Measurements from ENCODE around the gene ANAPC2.

Gene ANAPC2

DNA sequence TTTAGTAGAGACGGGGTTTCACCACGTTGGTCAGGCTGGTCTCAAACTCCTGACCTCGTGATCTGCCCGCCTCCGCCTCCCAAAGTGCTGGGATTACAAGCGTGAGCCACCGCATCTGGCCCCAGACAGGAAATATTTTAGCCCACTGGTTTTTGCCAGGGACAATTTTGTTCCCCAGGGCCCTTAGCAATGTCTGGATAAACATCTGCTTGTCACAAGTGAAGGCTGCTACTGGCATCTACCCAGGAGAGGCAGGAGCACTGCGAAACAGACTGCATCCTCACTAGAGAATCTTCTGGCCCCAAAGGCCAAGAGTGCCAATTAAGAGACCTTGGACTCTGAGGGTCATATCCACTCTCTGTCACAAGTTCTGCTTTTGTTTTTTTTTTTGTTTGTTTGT lies 14.6 kb upstream of the ANAPC2 start:
- H3K79me2 ChIP-seq (ENCODE audit: low read length): peaks cover 60% of the 10 kb centered on the region
- TF ChIP-seq, protein P1, sequence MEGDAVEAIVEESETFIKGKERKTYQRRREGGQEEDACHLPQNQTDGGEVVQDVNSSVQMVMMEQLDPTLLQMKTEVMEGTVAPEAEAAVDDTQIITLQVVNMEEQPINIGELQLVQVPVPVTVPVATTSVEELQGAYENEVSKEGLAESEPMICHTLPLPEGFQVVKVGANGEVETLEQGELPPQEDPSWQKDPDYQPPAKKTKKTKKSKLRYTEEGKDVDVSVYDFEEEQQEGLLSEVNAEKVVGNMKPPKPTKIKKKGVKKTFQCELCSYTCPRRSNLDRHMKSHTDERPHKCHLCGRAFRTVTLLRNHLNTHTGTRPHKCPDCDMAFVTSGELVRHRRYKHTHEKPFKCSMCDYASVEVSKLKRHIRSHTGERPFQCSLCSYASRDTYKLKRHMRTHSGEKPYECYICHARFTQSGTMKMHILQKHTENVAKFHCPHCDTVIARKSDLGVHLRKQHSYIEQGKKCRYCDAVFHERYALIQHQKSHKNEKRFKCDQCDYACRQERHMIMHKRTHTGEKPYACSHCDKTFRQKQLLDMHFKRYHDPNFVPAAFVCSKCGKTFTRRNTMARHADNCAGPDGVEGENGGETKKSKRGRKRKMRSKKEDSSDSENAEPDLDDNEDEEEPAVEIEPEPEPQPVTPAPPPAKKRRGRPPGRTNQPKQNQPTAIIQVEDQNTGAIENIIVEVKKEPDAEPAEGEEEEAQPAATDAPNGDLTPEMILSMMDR (IDR thresholded peaks at IDR 0.05; ENCODE audit: low read depth, low read length): no peak
- no peak for TF ChIP-seq EZH2phosphoT487 (IDR thresholded peaks at IDR 0.05; ENCODE audit: low read depth)

DNA sequence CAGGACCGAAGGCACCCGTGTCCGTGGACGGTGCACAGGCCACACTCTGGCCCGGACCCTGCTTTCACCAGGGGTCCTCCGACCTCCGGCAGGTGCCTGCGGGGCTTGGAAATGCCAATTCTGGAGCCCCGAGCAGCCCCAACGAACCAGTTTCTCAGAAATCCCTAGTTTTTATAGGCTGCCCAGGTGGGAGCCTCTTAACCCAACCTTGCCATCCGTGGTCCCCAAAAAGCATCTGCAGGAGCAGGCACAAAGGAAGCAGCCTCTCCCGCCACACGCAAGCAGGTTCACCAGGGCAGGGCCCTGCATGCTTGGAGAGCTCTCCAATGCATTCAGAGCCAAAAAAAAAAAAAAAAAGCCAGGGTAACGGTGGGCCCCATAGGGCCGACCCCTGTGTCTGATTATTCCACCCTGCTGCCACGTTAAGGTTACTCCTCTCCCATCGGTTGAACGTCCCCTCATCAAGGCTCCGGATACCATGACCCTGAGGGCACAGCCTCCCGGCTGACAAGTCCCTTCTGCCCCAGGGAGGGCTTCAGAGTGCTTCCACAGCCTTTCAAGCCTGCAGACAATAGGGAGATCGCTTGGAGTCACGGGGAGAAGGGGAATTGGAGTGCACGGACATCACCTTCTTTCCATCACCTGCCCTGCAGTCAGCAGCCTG lies 13.0 kb upstream of the ANAPC2 start:
- Histone ChIP-seq H3K4me1 (ENCODE audit: low read length) (peaks cover 29% of the 10 kb centered on the region), H2AFZ (ENCODE audit: low read depth, low read length) (no peak overlapping the region), H4K20me1 (ENCODE audit: insufficient read depth, low read length) (no peaks in the 10 kb centered on the region; the same call in 1 of the 2 replicates), H3K4me3 (ENCODE audit: low read length) (peak overlapping the region; percentile 84), H3K9ac (ENCODE audit: low read length) (peak overlapping the region; percentile 76), H3K4me2 (ENCODE audit: low read length) (peak overlapping the region; percentile 91), H3K79me2 (ENCODE audit: low read length) (peaks cover 49% of the 10 kb centered on the region), H3K9me3 (ENCODE audit: insufficient read depth, low read length) (no peaks in the 10 kb centered on the region), H3K27ac (ENCODE audit: low read length) (peak overlapping the region; percentile 60), H3K36me3 (replicated peaks; ENCODE audit: low read depth, low read length) (no peaks in the 10 kb centered on the region), H3K27me3 (ENCODE audit: low read depth, low read length) (no peaks in the 10 kb centered on the region)
- TF ChIP-seq, protein P1 (IDR thresholded peaks at IDR 0.05; ENCODE audit: low read depth, low read length): no peak
- no peak for TF ChIP-seq EZH2phosphoT487 (IDR thresholded peaks at IDR 0.05; ENCODE audit: low read depth)

More for the DNA sequence above, 14.6 kb upstream of the ANAPC2 start:
- H3K4me3 ChIP-seq (ENCODE audit: low read length): no peak overlapping the region
- H3K9ac ChIP-seq (ENCODE audit: low read length): no peak overlapping the region
- no peaks in the 10 kb centered on the region for H3K9me3 ChIP-seq (ENCODE audit: insufficient read depth, low read length)
- peaks cover 33% of the 10 kb centered on the region for H3K4me1 ChIP-seq (ENCODE audit: low read length)
- H3K27ac ChIP-seq (ENCODE audit: low read length): no peak overlapping the region
- H3K4me2 ChIP-seq (ENCODE audit: low read length): no peak overlapping the region
- no peaks in the 10 kb centered on the region for H3K36me3 ChIP-seq (replicated peaks; ENCODE audit: low read depth, low read length)
- no peak overlapping the region for H2AFZ ChIP-seq (ENCODE audit: low read depth, low read length)
- H3K27me3 ChIP-seq (ENCODE audit: low read depth, low read length): no peaks in the 10 kb centered on the region
- H4K20me1 ChIP-seq (ENCODE audit: insufficient read depth, low read length): no peaks in the 10 kb centered on the region; the same call in 1 of the 2 replicates

GRCh38 chr9:137200311-137201204 lies 12.2 kb upstream of the ANAPC2 start, which contains the start of gene TPRN:
Gene TPRN (minus strand): TSS chr9:137200741. CDS start chr9:137200711, 30 bp downstream.
- Histone ChIP-seq H3K27ac (ENCODE audit: low read length) (peak within 1 kb of the TSS; percentile 60), H3K27me3 (ENCODE audit: low read depth, low read length) (no peaks in the 10 kb centered on the region), H3K4me1 (ENCODE audit: low read length) (peaks cover 26% of the 10 kb centered on the region), H2AFZ (ENCODE audit: low read depth, low read length) (no peak within 1 kb of the TSS), H3K4me3 (ENCODE audit: low read length) (peak within 1 kb of the TSS; percentile 86), H4K20me1 (ENCODE audit: insufficient read depth, low read length) (no peaks in the 10 kb centered on the region; the same call in 1 of the 2 replicates), H3K79me2 (ENCODE audit: low read length) (peaks cover 41% of the 10 kb centered on the region), H3K4me2 (ENCODE audit: low read length) (peak within 1 kb of the TSS; percentile 91), H3K9me3 (ENCODE audit: insufficient read depth, low read length) (no peaks in the 10 kb centered on the region), H3K36me3 (replicated peaks; ENCODE audit: low read depth, low read length) (no peaks in the 10 kb centered on the region), H3K9ac (ENCODE audit: low read length) (peak within 1 kb of the TSS; percentile 76)
- TF ChIP-seq, protein P1 (IDR thresholded peaks at IDR 0.05; ENCODE audit: low read depth, low read length): no peak
- no peak for TF ChIP-seq EZH2phosphoT487 (IDR thresholded peaks at IDR 0.05; ENCODE audit: low read depth)

Measured in OCI-LY3 (cell line).